PC-3 (cell line): ENCODE measurements around the gene PLEKHG3.

Experiments used
- CTCF ChIP-seq: fragments of 300-600 bp; sonication (generic); conservative IDR thresholded peaks from 2 replicates; pipeline ENCODE4 v1.5.1; 2017; ENCODE audit warnings: antibody characterized with exemption, low read depth, mild to moderate bottlenecking, low read length
- EZH2 ChIP-seq: fragments of 300-600 bp; sonication (generic); IDR thresholded peaks from one replicate; pipeline ENCODE4 v1.6.1; 2017; ENCODE audit warnings: antibody characterized with exemption, mild to moderate bottlenecking, low read length; ENCODE audit not compliant: unreplicated experiment
- EZH2phosphoT487 ChIP-seq: fragments of 300-600 bp; sonication (generic); IDR thresholded peaks from 2 replicates; pipeline ENCODE4 v1.6.1; 2018; ENCODE audit warnings: mild to moderate bottlenecking, antibody characterized with exemption, low read length, borderline replicate concordance

GRCh38 chr14:64768401-64769095 lies 64.3 kb downstream of the PLEKHG3 start:
- TF ChIP-seq CTCF, result no peak
- TF ChIP-seq EZH2phosphoT487, result no peak
- no peak for TF ChIP-seq EZH2
